GM19328 (cell line): ENCODE results near the gene WDR37.
"Not testable (repeated sequence)": the region's sequence is repeated elsewhere in the genome, so short reads cannot be mapped to it uniquely, and the experiment has no call there.

ENCODE experiments used
- ATAC-seq: cut with Tn5 transposase; IDR thresholded peaks from one replicate; pipeline ENCODE4 v1.9.1; 2021; ENCODE audit warnings: mild to moderate bottlenecking, moderate library complexity; ENCODE audit not compliant: unreplicated experiment

WDR37 gene

GRCh38 chr10:1101946-1102345 lies 45.8 kb downstream of the WDR37 start:
- ATAC-seq: no peak

- ATAC-seq: no peak
These were observed 46.2 kb downstream of the WDR37 start for GRCh38 chr10:1102416-1102815.

GRCh38 chr10:1102831-1103230 lies 46.6 kb downstream of the WDR37 start:
- ATAC-seq: no peak

GRCh38 chr10:1103551-1103950 lies 47.4 kb downstream of the WDR37 start:
- no peak for ATAC-seq

- no peak for ATAC-seq
These were observed 48.8 kb downstream of the WDR37 start for GRCh38 chr10:1104971-1105370.

- no peak for ATAC-seq
These were observed 50.8 kb downstream of the WDR37 start for GRCh38 chr10:1107004-1107403.

- ATAC-seq: no peak
These were observed 51.5 kb downstream of the WDR37 start for GRCh38 chr10:1107679-1108078.

GRCh38 chr10:1109795-1110673 lies 53.8 kb downstream of the WDR37 start:
- no peak for ATAC-seq

GRCh38 chr10:1110674-1111119 lies 54.5 kb downstream of the WDR37 start:
- ATAC-seq: no peak

- no peak for ATAC-seq
These were observed 58.1 kb downstream of the WDR37 start for GRCh38 chr10:1114315-1114714.

- no peak for ATAC-seq
These were observed 58.8 kb downstream of the WDR37 start for GRCh38 chr10:1114719-1115606.

- ATAC-seq: no peak
These were observed 59.4 kb downstream of the WDR37 start for GRCh38 chr10:1115607-1115955.

GRCh38 chr10:1116051-1116450 lies 59.9 kb downstream of the WDR37 start:
- ATAC-seq: no peak

GRCh38 chr10:1116696-1117280 lies 60.6 kb downstream of the WDR37 start:
- ATAC-seq: no peak

- no peak for ATAC-seq
These were observed 61.5 kb downstream of the WDR37 start for GRCh38 chr10:1117651-1118050.

GRCh38 chr10:1118318-1118717 lies 62.1 kb downstream of the WDR37 start:
- not testable (repeated sequence) for ATAC-seq

GRCh38 chr10:1119027-1119426 lies 62.8 kb downstream of the WDR37 start:
- ATAC-seq: no peak

GRCh38 chr10:1119501-1119900 lies 63.3 kb downstream of the WDR37 start:
- ATAC-seq: no peak

- no peak for ATAC-seq
These were observed 64.1 kb downstream of the WDR37 start for GRCh38 chr10:1120306-1120705.

GRCh38 chr10:1120801-1121211 lies 64.6 kb downstream of the WDR37 start:
- no peak for ATAC-seq

GRCh38 chr10:1121271-1121970 lies 65.2 kb downstream of the WDR37 start:
- no peak for ATAC-seq
